GM19463 (cell line): Measurements from ENCODE around the gene FSD2.
"Not testable (repeated sequence)": the region's sequence is repeated elsewhere in the genome, so short reads cannot be mapped to it uniquely, and the experiment has no call there.

ENCODE experiments used
- ATAC-seq: cut with Tn5 transposase; IDR thresholded peaks from one replicate; pipeline ENCODE4 v1.9.1; 2021; ENCODE audit warnings: mild to moderate bottlenecking, moderate library complexity; ENCODE audit not compliant: unreplicated experiment

Gene FSD2

DNA sequence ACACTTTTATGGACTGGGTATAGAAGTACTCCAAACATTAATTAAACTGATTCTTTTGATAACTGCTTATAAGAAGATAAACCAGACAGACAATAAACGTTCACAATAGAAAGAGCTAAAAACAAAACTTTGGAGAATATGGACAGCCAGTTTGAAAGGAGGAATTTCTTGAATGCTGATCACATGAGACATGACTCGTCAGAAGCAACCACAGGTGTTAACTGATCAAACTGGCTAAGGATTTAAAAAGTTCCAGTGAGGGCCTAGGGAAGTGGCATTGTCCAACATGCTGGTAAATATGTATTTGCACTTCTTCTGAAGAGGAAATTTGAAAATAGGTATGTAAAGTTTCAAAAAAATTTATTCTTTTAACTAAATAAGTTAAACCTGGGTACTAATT, 66.8 kb downstream of the FSD2 start:
- ATAC-seq = no peak

DNA sequence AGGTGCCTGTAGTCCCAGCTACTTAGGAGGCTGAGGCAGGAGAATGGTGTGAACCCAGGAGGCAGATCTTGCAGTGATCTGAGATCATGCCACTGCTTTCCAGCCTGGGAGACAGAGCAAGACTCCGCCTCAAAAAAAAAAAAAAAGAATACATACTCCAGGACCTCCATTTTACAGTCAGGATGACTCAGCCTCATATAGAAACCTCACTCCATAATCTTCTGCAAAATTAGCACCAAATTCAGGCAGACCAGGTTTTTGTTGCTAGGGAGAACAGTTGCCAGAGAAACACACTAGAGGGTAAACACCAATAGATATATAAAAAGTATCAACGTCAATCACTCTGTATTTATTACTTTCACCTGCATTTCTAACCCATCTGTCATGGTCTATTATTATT, 67.9 kb downstream of the FSD2 start:
- ATAC-seq = no peak

- ATAC-seq = no peak
These were observed 74.3 kb downstream of the FSD2 start for GRCh38 chr15:82731527-82731926.

DNA sequence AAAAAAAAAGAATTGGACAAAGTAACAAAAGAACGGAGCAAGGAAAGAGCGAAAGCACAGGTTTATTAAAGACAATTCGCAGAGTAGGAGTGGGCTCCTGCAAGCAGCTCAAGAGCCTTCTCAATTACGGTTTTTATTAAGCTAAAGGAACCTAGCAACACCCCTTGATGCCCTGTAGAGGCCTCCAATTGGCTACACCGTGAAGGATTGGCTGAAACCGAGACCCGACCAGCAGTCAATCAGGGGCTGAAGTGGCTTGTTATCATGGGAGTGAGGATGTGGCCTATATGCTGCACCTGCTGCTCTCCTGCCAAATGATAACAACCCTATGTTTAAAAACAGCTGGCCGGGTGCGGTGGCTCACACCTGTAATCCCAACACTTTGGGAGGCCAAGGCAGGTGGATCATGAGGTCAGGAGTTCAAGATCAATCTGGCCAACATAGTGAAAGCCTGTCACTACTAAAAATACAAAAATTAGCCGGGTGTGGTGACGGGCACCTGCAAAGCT, 75.8 kb downstream of the FSD2 start:
- ATAC-seq = no peak

GRCh38 chr15:82726816-82727215, 79.1 kb downstream of the FSD2 start:
- no peak for ATAC-seq

DNA sequence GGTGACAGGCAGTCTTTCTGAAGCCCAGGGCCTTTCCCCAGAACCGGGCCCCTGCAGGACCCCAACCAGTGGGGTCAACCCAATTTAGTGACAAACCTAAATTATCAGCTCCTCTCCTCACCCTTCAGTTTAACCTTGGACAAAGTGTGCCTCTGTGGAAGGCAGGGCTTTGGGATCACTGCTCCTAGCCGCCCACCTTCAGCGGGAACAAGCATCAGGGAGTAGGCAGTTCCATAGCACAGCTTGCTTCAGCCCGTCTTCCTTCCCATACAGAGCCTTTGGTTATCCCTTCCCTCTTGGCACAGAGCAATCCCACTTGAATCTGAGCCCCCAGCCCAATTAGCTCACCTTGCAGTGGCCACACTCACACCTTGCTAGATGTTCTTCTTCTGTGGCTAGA, 90.9 kb downstream of the FSD2 start:
- no peak for ATAC-seq

GRCh38 chr15:82714016-82714415, 91.9 kb downstream of the FSD2 start:
- ATAC-seq = peak; percentile 27

- ATAC-seq = no peak
These were observed 93.8 kb downstream of the FSD2 start for GRCh38 chr15:82712036-82712435.

DNA sequence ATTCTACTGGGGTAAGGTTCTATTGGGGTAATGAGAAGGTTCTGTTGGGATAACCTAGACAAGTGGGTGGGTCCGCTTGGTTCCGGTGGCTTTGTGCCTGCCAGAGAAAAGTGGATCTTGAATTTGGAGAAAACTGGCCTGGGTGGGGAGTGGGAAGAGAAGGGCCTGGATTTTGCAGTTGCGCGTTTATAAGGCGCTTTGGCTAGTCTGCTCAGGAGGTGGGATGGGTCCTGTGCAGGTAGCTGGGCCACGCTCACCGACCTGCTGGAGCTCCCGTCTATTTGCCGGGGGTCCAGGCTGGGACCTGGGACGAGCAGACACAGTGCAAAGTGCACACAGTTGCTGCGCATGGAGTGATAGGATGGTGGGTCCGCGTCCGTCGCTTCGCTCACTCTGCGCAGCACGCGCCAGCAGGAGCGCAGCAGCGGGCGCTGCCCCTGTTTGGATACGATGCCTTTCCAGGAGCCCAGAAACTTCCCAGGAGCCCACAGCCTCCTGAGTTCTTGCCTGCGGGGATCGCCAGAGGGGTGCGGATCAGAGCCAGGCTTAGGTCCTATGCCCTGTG, 94.9 kb downstream of the FSD2 start:
- no peak for ATAC-seq

GRCh38 chr15:82710208-82710555, 95.7 kb downstream of the FSD2 start:
- no peak for ATAC-seq

DNA sequence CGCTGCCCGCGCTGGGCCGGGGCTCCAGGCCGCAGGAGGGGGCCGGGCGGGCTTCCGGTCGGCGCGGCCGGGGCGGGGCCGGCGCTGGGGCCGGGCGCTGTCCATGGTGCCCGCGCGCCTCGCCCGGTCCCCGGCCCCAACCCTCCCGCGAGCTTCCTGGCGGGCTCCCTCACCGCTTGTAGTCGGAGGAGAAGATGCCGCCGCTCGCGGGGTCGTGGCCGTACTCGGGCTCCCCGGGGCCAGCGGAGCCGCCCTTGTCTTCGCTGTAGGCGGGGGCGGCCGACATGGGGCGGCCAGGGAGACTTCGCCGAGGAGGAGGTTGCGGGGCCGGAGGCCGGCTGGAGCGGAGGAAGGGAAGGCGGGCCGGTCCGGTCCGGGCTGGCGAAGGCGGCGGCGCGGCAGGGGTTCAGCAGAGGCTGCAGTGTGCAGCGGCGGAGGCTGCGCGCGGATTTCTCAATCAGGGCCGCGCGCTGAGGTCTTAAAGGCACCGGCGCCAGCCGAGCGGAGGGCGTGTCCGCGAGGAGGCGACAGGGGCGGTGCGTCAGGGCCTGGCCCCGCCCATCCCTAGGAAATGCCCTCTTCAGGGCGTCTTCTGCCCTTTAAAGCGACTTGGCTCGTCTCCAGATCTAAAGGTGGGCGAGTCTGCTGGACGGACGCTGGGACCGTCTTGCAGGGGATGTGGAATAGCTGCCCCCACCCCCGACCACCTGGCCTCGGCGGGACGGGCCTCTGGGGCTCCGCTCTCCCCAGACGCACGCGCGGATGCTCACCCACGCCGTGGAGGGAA, 96.3 kb downstream of the FSD2 start, which contains the start of gene AP3B2:
TSS of gene AP3B2 (minus strand) at position 455 of the 787 bp plus-strand sequence. CDS start at position 286, 169 bp downstream.
- ATAC-seq = peak; percentile 87

DNA sequence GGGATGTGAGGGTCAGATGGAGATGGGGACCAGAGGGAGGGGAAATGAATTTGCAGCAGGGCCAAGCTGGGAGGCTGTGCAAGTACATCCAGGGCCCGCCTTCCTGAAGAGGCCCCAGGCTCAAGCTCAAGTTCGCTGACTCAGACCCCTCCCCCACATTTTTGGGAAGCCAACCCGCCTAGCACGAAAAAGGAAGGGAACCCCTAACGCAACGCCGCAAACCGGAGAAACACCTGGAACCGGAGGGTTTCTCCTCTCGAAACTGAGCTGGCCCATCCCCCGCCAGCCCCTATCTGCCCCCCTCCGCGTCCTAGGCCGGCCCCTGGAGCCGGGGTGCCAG, 96.8 kb downstream of the FSD2 start:
- no peak for ATAC-seq

GRCh38 chr15:82705856-82706255, 100.0 kb downstream of the FSD2 start:
- ATAC-seq = not testable (repeated sequence)
